GF-D8 (cell line): Measurements from ENCODE around the gene HOXC4.
"Not testable (repeated sequence)": the region's sequence is repeated elsewhere in the genome, so short reads cannot be mapped to it uniquely, and the experiment has no call there.

Experiments
- DNase-seq: peaks from one replicate; lab custom pipeline; 2025; lab: John Stamatoyannopoulos, UW

Gene HOXC4

DNA sequence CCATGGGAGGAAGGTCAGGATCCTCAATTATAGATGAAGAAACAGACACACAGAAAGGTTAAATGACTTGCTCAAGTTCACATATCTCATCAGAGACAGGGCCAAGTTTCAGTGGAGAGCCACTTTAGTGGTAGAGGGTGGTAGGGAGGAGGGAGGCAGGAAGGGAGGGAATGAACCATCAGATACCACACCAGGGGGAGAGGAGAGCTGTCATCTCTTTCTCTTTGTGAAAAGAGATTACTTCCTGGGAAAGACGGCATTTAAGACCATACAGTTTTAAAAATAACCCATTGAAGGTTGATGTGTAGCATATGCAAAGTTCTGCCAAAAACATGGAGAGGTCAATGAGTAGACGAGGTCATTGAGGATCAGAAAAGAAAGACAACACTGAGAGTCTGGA, 39.3 kb downstream of the HOXC4 start:
- DNase-seq = not testable (repeated sequence)

- DNase-seq = not testable (repeated sequence)
Measured at GRCh38 chr12:54095928-54096327, 42.3 kb downstream of the HOXC4 start.

- not testable (repeated sequence) for DNase-seq
Measured at GRCh38 chr12:54098644-54099043, 45.0 kb downstream of the HOXC4 start.

GRCh38 chr12:54100588-54100987, 47.0 kb downstream of the HOXC4 start:
- DNase-seq = not testable (repeated sequence)

- DNase-seq = not testable (repeated sequence)
Measured at GRCh38 chr12:54102223-54102622, 48.6 kb downstream of the HOXC4 start.

DNA sequence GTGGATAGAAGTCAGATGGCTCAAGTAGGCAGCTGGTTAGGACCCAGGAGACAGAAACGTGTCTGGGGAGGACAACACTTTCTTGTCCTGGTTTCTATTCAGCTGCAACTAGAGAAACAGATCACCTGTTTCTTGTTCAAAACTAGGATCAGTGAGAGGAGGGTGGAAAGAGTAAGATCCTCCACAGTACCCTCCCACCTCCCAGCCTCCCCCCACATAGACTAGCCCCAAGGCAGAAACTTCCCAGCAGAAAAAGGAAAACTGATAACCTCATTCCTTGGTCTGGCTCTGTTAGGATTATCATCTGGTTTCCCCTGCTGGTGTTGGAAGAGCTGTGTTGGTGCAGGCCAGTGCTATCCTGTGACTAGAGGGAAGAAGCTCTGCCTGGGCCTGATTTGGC, 50.2 kb downstream of the HOXC4 start:
- not testable (repeated sequence) for DNase-seq
